T-cell (primary cell): ENCODE measurements around the gene ACTRT2. TPM values are rescaled to one million over a fixed set of nuclear protein-coding genes. Genes with fewer than 3 reads are reported as not detected.

ENCODE experiments used
- ATAC-seq, 4 experiments: fragments of 200-7000 bp in 3 of 4; fragments of 150-1000 bp in 1 of 4; cut with Tn5 transposase; replicated peaks in 1 of 4; 1 replicate in 3 of 4; 2 replicates in 1 of 4; pipeline ENCODE4 v1.10.0; 2021; ENCODE audit warnings: moderate library complexity in 3 of 4, mild to moderate bottlenecking in 2 of 4, moderate number of reproducible peaks in 1 of 4
- CTCF ChIA-PET, 2 donors: fragments of 300-600 bp; sonication (Branson Sonifier 250); formaldehyde crosslinking; loops; one replicate each; lab custom pipeline; 2022; ENCODE audit warnings: antibody characterized with exemption in 2 of 2; lab: Charles Lee
- POLR2A ChIA-PET, 2 donors: fragments of 300-600 bp; sonication (Branson Sonifier 250); formaldehyde crosslinking; loops; one replicate each; lab custom pipeline; 2022; ENCODE audit warnings: antibody characterized with exemption in 2 of 2; lab: Charles Lee
- DNase-seq, 35 experiments: peaks; one replicate each; pipeline versions ENCODE4 v3.0.0 to v3.0.0-alpha.2; 2013 to 2023
- H3K27ac ChIP-seq: one replicate; pipeline ENCODE4 v1.5.1; 2013; ENCODE audit warnings: low read length
- H3K27me3 ChIP-seq, 2 experiments: replicated peaks in 1 of 2; 1 replicate in 1 of 2; 2 replicates in 1 of 2; pipeline versions ENCODE4 v1.6.1 to v1.7.0; 2013; ENCODE audit warnings: low read length in 1 of 2, mixed read lengths in 1 of 2; ENCODE audit not compliant: control insufficient read depth in 2 of 2, insufficient read depth in 2 of 2; ENCODE audit errors: extremely low read depth in 1 of 2
- H3K36me3 ChIP-seq, 2 donors: 1 replicate in 1 of 2; 2 replicates in 1 of 2; pipeline versions ENCODE4 v1.6.1 to v1.7.0; 2013; ENCODE audit warnings: low read length in 1 of 2; ENCODE audit not compliant: control insufficient read depth in 2 of 2, insufficient read depth in 1 of 2; ENCODE audit errors: extremely low read depth in 1 of 2
- H3K4me1 ChIP-seq, 2 experiments: 1 replicate in 1 of 2; 2 replicates in 1 of 2; pipeline versions ENCODE4 v1.6.1 to v1.7.0; 2013; ENCODE audit warnings: low read length in 2 of 2, mixed read lengths in 1 of 2; ENCODE audit not compliant: insufficient read depth in 2 of 2, control insufficient read depth in 1 of 2; ENCODE audit errors: extremely low read depth in 1 of 2
- H3K4me3 ChIP-seq, 2 donors: 1 replicate in 1 of 2; 2 replicates in 1 of 2; pipeline versions ENCODE4 v1.5.1 to v1.7.0; 2013; ENCODE audit warnings: mild to moderate bottlenecking in 2 of 2, low read length in 1 of 2, moderate library complexity in 1 of 2; ENCODE audit not compliant: control insufficient read depth in 1 of 2; ENCODE audit errors: extremely low read depth in 1 of 2
- H3K9me3 ChIP-seq: 2 replicates; pipeline ENCODE4 v1.7.0; 2013
- H3K27ac Mint-ChIP-seq, 2 donors: one replicate each; pipeline ENCODE4 v1.8.0; 2020 to 2021; ENCODE audit warnings: mild to moderate bottlenecking in 2 of 2, mixed read lengths in 2 of 2
- H3K27me3 Mint-ChIP-seq, 2 donors: one replicate each; pipeline ENCODE4 v1.8.0; 2021 to 2022; ENCODE audit warnings: mixed read lengths in 2 of 2
- H3K36me3 Mint-ChIP-seq: one replicate; pipeline ENCODE4 v1.8.0; 2021; ENCODE audit warnings: mixed read lengths
- H3K4me1 Mint-ChIP-seq, 3 donors: one replicate each; pipeline ENCODE4 v1.8.0; 2020 to 2022; ENCODE audit warnings: mixed read lengths in 3 of 3, mild to moderate bottlenecking in 1 of 3
- H3K4me3 Mint-ChIP-seq, 3 donors: one replicate each; pipeline ENCODE4 v1.8.0; 2020 to 2022; ENCODE audit warnings: mild to moderate bottlenecking in 3 of 3, mixed read lengths in 3 of 3, moderate library complexity in 3 of 3
- H3K9me3 Mint-ChIP-seq, 3 donors: one replicate each; pipeline ENCODE4 v1.8.0; 2020 to 2022; ENCODE audit warnings: mixed read lengths in 3 of 3
- WGBS: methylation state at CpG from one replicate; pipeline ENCODE4 v1.1.5; 2013; ENCODE audit warnings: missing lambda C conversion rate; ENCODE audit not compliant: insufficient coverage; 5-methylcytosine and 5-hydroxymethylcytosine counted together
- total RNA-seq, 35 experiments: library from RNA in 6 of 35; stranded (reverse) in 6 of 35; fragments of 120-200 nt in 1 of 35; gene quantifications; one replicate each; pipeline versions ENCODE4 v1.2.1 to v1.2.4 and lab custom pipeline; 2013 to 2026

ACTRT2 gene
- total RNA-seq, 5 donors from 2014 or later (not counting 1 experiment from before 2014, with no cell fraction given) = not detected

DNA sequence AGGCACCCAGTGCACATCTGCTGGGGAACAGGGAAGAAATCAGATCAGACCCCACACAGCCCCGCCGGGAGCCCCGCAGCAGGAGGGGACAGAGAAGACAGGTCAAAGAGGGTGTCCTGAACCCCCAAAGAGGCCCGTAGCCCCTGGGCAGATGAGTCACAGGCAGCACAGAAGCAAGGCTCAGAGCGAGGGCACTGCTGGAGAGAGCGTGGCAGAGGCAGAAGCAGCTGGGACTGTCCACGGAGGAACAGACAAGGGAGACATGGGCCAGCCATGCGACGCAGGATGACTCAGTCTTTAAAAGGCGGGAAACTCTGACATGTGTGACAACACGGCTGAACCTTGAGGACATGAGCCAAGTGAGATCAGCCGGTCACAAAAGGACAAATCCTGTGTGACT is 33.2 kb downstream of the ACTRT2 start:
- H3K4me3 ChIP-seq = no peak overlapping the region
- no peak for ATAC-seq
- Mint-ChIP-seq H3K36me3 (no peaks in the 10 kb centered on the region), H3K27ac (no peak overlapping the region), H3K9me3 (peaks cover 0 to 5% (median 0%) of the 10 kb centered on the region in 3 donors), H3K27me3 (peaks cover 19 to 22% of the 10 kb centered on the region in 2 donors), H3K4me3 (no peak overlapping the region), H3K4me1 (no peaks in the 10 kb centered on the region)
- no peaks in the 10 kb centered on the region for H3K36me3 ChIP-seq
- H3K9me3 ChIP-seq = no peaks in the 10 kb centered on the region
- no peaks in the 10 kb centered on the region for H3K4me1 ChIP-seq
- 89% methylated on average over 12 of the region's 12 CpGs for WGBS
- H3K27ac ChIP-seq = no peak overlapping the region
- peaks cover 2 to 38% of the 10 kb centered on the region in 2 experiments for H3K27me3 ChIP-seq
- peak in 2 of 35 experiments; percentile 1 to 20 for DNase-seq
- POLR2A ChIA-PET = no interaction called here
- CTCF ChIA-PET = no interaction called here

- no peak overlapping the region for H3K4me3 ChIP-seq
- DNase-seq (peak in 1 of 35 experiments; percentile 1), ATAC-seq (no peak)
- no peaks in the 10 kb centered on the region for H3K36me3 Mint-ChIP-seq
- CTCF ChIA-PET = no interaction called here
- no peaks in the 10 kb centered on the region for H3K9me3 ChIP-seq
- H3K4me1 ChIP-seq = no peaks in the 10 kb centered on the region
- no peaks in the 10 kb centered on the region for H3K4me1 Mint-ChIP-seq
- peaks cover 19 to 22% of the 10 kb centered on the region in 2 donors for H3K27me3 Mint-ChIP-seq
- H3K36me3 ChIP-seq = no peaks in the 10 kb centered on the region
- no peak overlapping the region for H3K4me3 Mint-ChIP-seq
- no peak overlapping the region for H3K27ac Mint-ChIP-seq
- H3K27ac ChIP-seq = no peak overlapping the region
- no CpG with 5 or more reads among the region's 9 CpGs for WGBS
- peaks cover 0 to 5% (median 0%) of the 10 kb centered on the region in 3 donors for H3K9me3 Mint-ChIP-seq
- POLR2A ChIA-PET = no interaction called here
- peaks cover 2 to 34% of the 10 kb centered on the region in 2 experiments for H3K27me3 ChIP-seq
Measured at GRCh38 chr1:3055051-3055450, 33.8 kb downstream of the ACTRT2 start.

DNA sequence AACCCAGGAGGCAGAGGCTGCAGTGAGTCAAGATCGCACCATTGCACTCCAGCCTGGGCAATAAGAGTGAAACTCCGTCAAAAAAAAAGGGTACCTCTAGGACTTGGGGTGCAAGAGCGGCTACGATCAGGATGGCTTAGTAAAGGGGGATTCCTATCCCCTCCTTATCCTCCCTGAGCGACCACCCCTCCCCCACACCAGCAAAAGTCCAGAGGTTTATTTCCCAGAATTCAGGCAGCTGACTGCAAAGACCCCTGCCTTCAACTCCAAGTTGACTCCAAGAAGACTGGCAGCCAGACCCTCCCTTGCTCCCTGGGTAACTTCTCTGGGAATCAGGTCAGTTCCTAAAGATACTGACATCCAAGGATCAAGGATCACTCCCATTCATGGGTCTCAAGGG is 35.4 kb downstream of the ACTRT2 start:
- H3K27me3 ChIP-seq = peaks cover 2 to 26% of the 10 kb centered on the region in 2 experiments
- Mint-ChIP-seq H3K4me3 (no peak overlapping the region), H3K4me1 (no peaks in the 10 kb centered on the region), H3K36me3 (no peaks in the 10 kb centered on the region), H3K27me3 (peaks cover 13 to 25% of the 10 kb centered on the region in 2 donors), H3K9me3 (peaks cover 0 to 5% (median 0%) of the 10 kb centered on the region in 3 donors), H3K27ac (peak overlapping the region in 1 of 2 donors; percentile 31)
- H3K27ac ChIP-seq = no peak overlapping the region
- ChIA-PET CTCF (no interaction called here), POLR2A (no interaction called here)
- no peaks in the 10 kb centered on the region for H3K36me3 ChIP-seq
- no peak for ATAC-seq
- H3K9me3 ChIP-seq = no peaks in the 10 kb centered on the region
- no peak overlapping the region for H3K4me3 ChIP-seq
- WGBS = 100% methylated on average over 1 of the region's 5 CpGs
- no peaks in the 10 kb centered on the region for H3K4me1 ChIP-seq
- DNase-seq = no peak

GRCh38 chr1:3058263-3059030 is 37.2 kb downstream of the ACTRT2 start:
- Histone ChIP-seq H3K27ac (no peak overlapping the region), H3K4me3 (no peak overlapping the region), H3K9me3 (no peaks in the 10 kb centered on the region), H3K4me1 (no peaks in the 10 kb centered on the region), H3K36me3 (no peaks in the 10 kb centered on the region), H3K27me3 (peaks cover 2 to 14% of the 10 kb centered on the region in 2 experiments)
- H3K4me1 Mint-ChIP-seq = no peaks in the 10 kb centered on the region
- CTCF ChIA-PET = no interaction called here
- WGBS = 72% methylated on average over 8 of the region's 10 CpGs
- H3K36me3 Mint-ChIP-seq = no peaks in the 10 kb centered on the region
- peaks cover 0 to 10% of the 10 kb centered on the region in 2 donors for H3K27me3 Mint-ChIP-seq
- no peak overlapping the region for H3K27ac Mint-ChIP-seq
- ATAC-seq (no peak), DNase-seq (no peak)
- no peaks in the 10 kb centered on the region for H3K9me3 Mint-ChIP-seq
- POLR2A ChIA-PET = no interaction called here
- no peak overlapping the region for H3K4me3 Mint-ChIP-seq

GRCh38 chr1:3060127-3060526 is 38.9 kb downstream of the ACTRT2 start:
- no peak for DNase-seq
- no peaks in the 10 kb centered on the region for H3K36me3 Mint-ChIP-seq
- no peaks in the 10 kb centered on the region for H3K4me1 ChIP-seq

DNA sequence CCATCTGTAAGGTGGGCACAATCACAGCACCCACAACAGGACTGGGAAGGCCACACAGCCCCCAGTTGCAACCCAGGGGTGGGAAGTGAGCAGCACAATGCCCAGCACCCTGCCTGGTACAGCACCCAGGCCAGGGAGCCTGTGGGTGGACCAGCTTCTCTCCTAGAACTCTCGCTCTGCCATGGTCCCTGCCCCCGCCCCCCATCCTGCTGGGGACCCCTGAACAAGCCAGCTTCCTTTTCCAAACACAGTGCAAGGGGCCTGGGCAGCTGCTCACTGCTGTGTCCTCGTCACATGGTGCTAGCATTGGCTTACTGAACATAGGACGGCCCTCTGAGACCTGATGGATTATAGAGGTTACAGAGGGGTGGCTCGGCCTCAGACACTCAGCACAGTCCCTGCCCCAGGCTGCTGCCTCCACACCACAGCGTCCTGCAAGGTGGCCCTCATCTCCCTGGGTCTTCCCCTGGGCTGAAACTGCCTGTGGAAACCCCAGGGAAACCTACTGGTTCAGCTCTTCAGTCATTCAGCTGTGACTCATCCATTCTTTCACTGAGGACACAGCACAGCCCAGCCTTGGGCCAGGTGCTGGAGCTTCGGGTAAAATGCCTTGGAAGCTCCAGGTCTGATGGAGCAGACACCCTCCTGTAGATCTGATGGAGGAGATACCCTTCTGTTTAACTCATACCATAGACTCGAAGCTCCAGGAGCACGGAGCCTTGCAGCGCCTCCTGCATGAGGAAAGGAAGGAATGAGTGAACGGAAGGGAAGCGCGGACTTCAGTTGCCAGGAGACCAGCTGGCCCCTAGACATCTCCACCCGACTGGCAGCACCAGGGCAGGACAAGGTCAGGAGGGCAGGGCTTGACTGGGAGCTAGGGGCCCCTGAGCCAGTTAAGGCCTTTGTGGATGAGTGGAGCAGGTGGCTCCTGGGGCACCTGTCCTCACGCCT is 39.6 kb downstream of the ACTRT2 start:
- Histone ChIP-seq H3K27ac (no peak overlapping the region), H3K4me3 (no peak overlapping the region), H3K9me3 (no peaks in the 10 kb centered on the region), H3K4me1 (no peaks in the 10 kb centered on the region), H3K27me3 (peaks cover 0 to 18% of the 10 kb centered on the region in 2 experiments), H3K36me3 (no peaks in the 10 kb centered on the region)
- no peak overlapping the region for H3K27ac Mint-ChIP-seq
- H3K4me3 Mint-ChIP-seq = no peak overlapping the region
- no peaks in the 10 kb centered on the region for H3K36me3 Mint-ChIP-seq
- no peaks in the 10 kb centered on the region for H3K9me3 Mint-ChIP-seq
- H3K4me1 Mint-ChIP-seq = no peaks in the 10 kb centered on the region
- peaks cover 0 to 10% of the 10 kb centered on the region in 2 donors for H3K27me3 Mint-ChIP-seq
- ChIA-PET CTCF (no interaction called here), POLR2A (no interaction called here)
- ATAC-seq (no peak), DNase-seq (no peak)
- 79% methylated on average over 9 of the region's 15 CpGs for WGBS

More at GRCh38 chr1:3060127-3060526, 38.9 kb downstream of the ACTRT2 start:
- Histone ChIP-seq H3K27ac (no peak overlapping the region), H3K4me3 (no peak overlapping the region), H3K36me3 (no peaks in the 10 kb centered on the region), H3K9me3 (no peaks in the 10 kb centered on the region), H3K27me3 (peaks cover 0 to 11% of the 10 kb centered on the region in 2 experiments)
- CTCF ChIA-PET = no interaction called here
- Mint-ChIP-seq H3K4me3 (no peak overlapping the region), H3K27ac (no peak overlapping the region), H3K9me3 (no peaks in the 10 kb centered on the region), H3K4me1 (no peaks in the 10 kb centered on the region), H3K27me3 (peaks cover 0 to 9% of the 10 kb centered on the region in 2 donors)
- POLR2A ChIA-PET = no interaction called here
- ATAC-seq = no peak
- WGBS = 77% methylated on average over 8 of the region's 9 CpGs
